ENCODE data around the gene UBN1.

Gene UBN1

GRCh38 chr16:4873091-4873490, 25.8 kb downstream of the UBN1 start:
- H3K27me3 ChIP-seq (ENCODE audit: control insufficient read depth, insufficient read depth, low read length, poor library complexity, severe bottlenecking) = no peaks in the 10 kb centered on the region
- H3K27ac ChIP-seq (ENCODE audit: insufficient read depth, low read depth, low read length, poor library complexity, severe bottlenecking) = no peak overlapping the region
- H3K9me3 ChIP-seq (ENCODE audit: control insufficient read depth, low read length) = no peaks in the 10 kb centered on the region
- no peak overlapping the region for H3K4me3 ChIP-seq (ENCODE audit: insufficient read depth, low read depth, low read length)
- WGBS, 2 experiments = 91 to 93% methylated on average over 3 of the region's 3 CpGs
- no peaks in the 10 kb centered on the region for H3K4me1 ChIP-seq (ENCODE audit: control insufficient read depth, insufficient read depth, low read length)
- H3K36me3 ChIP-seq (ENCODE audit: control insufficient read depth, insufficient read depth, low read length) = peaks cover 68% of the 10 kb centered on the region

GRCh38 chr16:4874666-4875065, 27.4 kb downstream of the UBN1 start:
- H3K9me3 ChIP-seq (ENCODE audit: control insufficient read depth, low read length) = no peaks in the 10 kb centered on the region
- 93 to 96% methylated on average over 8 of the region's 8 CpGs for WGBS, 2 experiments
- no peaks in the 10 kb centered on the region for H3K4me1 ChIP-seq (ENCODE audit: control insufficient read depth, insufficient read depth, low read length)
- H3K27me3 ChIP-seq (ENCODE audit: control insufficient read depth, insufficient read depth, low read length, poor library complexity, severe bottlenecking) = no peaks in the 10 kb centered on the region
- H3K27ac ChIP-seq (ENCODE audit: insufficient read depth, low read depth, low read length, poor library complexity, severe bottlenecking) = no peak overlapping the region
- peaks cover 67% of the 10 kb centered on the region for H3K36me3 ChIP-seq (ENCODE audit: control insufficient read depth, insufficient read depth, low read length)
- no peak overlapping the region for H3K4me3 ChIP-seq (ENCODE audit: insufficient read depth, low read depth, low read length)

- Histone ChIP-seq H3K36me3 (ENCODE audit: control insufficient read depth, insufficient read depth, low read length) (peaks cover 59% of the 10 kb centered on the region), H3K27me3 (ENCODE audit: control insufficient read depth, insufficient read depth, low read length, poor library complexity, severe bottlenecking) (no peaks in the 10 kb centered on the region), H3K4me3 (ENCODE audit: insufficient read depth, low read depth, low read length) (no peak overlapping the region), H3K27ac (ENCODE audit: insufficient read depth, low read depth, low read length, poor library complexity, severe bottlenecking) (no peak overlapping the region), H3K9me3 (ENCODE audit: control insufficient read depth, low read length) (no peaks in the 10 kb centered on the region), H3K4me1 (ENCODE audit: control insufficient read depth, insufficient read depth, low read length) (no peaks in the 10 kb centered on the region)
- WGBS, 2 experiments = 94 to 95% methylated on average over 11 of the region's 11 CpGs
Observed at GRCh38 chr16:4876646-4877379, 29.5 kb downstream of the UBN1 start.

- WGBS, 2 experiments = 95% methylated on average over 14 of the region's 14 CpGs
- no peaks in the 10 kb centered on the region for H3K4me1 ChIP-seq (ENCODE audit: control insufficient read depth, insufficient read depth, low read length)
- H3K9me3 ChIP-seq (ENCODE audit: control insufficient read depth, low read length) = no peaks in the 10 kb centered on the region
- no peak overlapping the region for H3K27ac ChIP-seq (ENCODE audit: insufficient read depth, low read depth, low read length, poor library complexity, severe bottlenecking)
- no peaks in the 10 kb centered on the region for H3K27me3 ChIP-seq (ENCODE audit: control insufficient read depth, insufficient read depth, low read length, poor library complexity, severe bottlenecking)
- no peak overlapping the region for H3K4me3 ChIP-seq (ENCODE audit: insufficient read depth, low read depth, low read length)
- peaks cover 55% of the 10 kb centered on the region for H3K36me3 ChIP-seq (ENCODE audit: control insufficient read depth, insufficient read depth, low read length)
Observed at GRCh38 chr16:4877380-4877685, 30.1 kb downstream of the UBN1 start.

GRCh38 chr16:4879049-4879448, 31.8 kb downstream of the UBN1 start:
- Histone ChIP-seq H3K4me1 (ENCODE audit: control insufficient read depth, insufficient read depth, low read length) (no peaks in the 10 kb centered on the region), H3K4me3 (ENCODE audit: insufficient read depth, low read depth, low read length) (no peak overlapping the region), H3K9me3 (ENCODE audit: control insufficient read depth, low read length) (no peaks in the 10 kb centered on the region), H3K27ac (ENCODE audit: insufficient read depth, low read depth, low read length, poor library complexity, severe bottlenecking) (no peak overlapping the region), H3K27me3 (ENCODE audit: control insufficient read depth, insufficient read depth, low read length, poor library complexity, severe bottlenecking) (no peaks in the 10 kb centered on the region), H3K36me3 (ENCODE audit: control insufficient read depth, insufficient read depth, low read length) (peaks cover 59% of the 10 kb centered on the region)
- 81 to 100% methylated on average over 2 to 4 of the region's 4 CpGs for WGBS, 2 experiments

GRCh38 chr16:4880006-4880580, 32.8 kb downstream of the UBN1 start:
- Histone ChIP-seq H3K36me3 (ENCODE audit: control insufficient read depth, insufficient read depth, low read length) (peaks cover 53% of the 10 kb centered on the region), H3K9me3 (ENCODE audit: control insufficient read depth, low read length) (no peaks in the 10 kb centered on the region), H3K4me1 (ENCODE audit: control insufficient read depth, insufficient read depth, low read length) (no peaks in the 10 kb centered on the region), H3K27ac (ENCODE audit: insufficient read depth, low read depth, low read length, poor library complexity, severe bottlenecking) (no peak overlapping the region), H3K27me3 (ENCODE audit: control insufficient read depth, insufficient read depth, low read length, poor library complexity, severe bottlenecking) (no peaks in the 10 kb centered on the region), H3K4me3 (ENCODE audit: insufficient read depth, low read depth, low read length) (no peak overlapping the region)
- WGBS, 2 experiments = 91 to 92% methylated on average over 17 of the region's 17 CpGs

GRCh38 chr16:4882000-4882632, 34.8 kb downstream of the UBN1 start:
- H3K27me3 ChIP-seq (ENCODE audit: control insufficient read depth, insufficient read depth, low read length, poor library complexity, severe bottlenecking) = no peaks in the 10 kb centered on the region
- H3K4me1 ChIP-seq (ENCODE audit: control insufficient read depth, insufficient read depth, low read length) = no peaks in the 10 kb centered on the region
- 94 to 96% methylated on average over 13 to 14 of the region's 14 CpGs for WGBS, 2 experiments
- no peak overlapping the region for H3K4me3 ChIP-seq (ENCODE audit: insufficient read depth, low read depth, low read length)
- H3K9me3 ChIP-seq (ENCODE audit: control insufficient read depth, low read length) = no peaks in the 10 kb centered on the region
- H3K36me3 ChIP-seq (ENCODE audit: control insufficient read depth, insufficient read depth, low read length) = peaks cover 49% of the 10 kb centered on the region
- H3K27ac ChIP-seq (ENCODE audit: insufficient read depth, low read depth, low read length, poor library complexity, severe bottlenecking) = no peak overlapping the region

- no peaks in the 10 kb centered on the region for H3K4me1 ChIP-seq (ENCODE audit: control insufficient read depth, insufficient read depth, low read length)
- WGBS, 2 experiments = 95 to 96% methylated on average over 11 of the region's 11 CpGs
- no peak overlapping the region for H3K4me3 ChIP-seq (ENCODE audit: insufficient read depth, low read depth, low read length)
- no peaks in the 10 kb centered on the region for H3K9me3 ChIP-seq (ENCODE audit: control insufficient read depth, low read length)
- H3K36me3 ChIP-seq (ENCODE audit: control insufficient read depth, insufficient read depth, low read length) = peaks cover 45% of the 10 kb centered on the region
- no peaks in the 10 kb centered on the region for H3K27me3 ChIP-seq (ENCODE audit: control insufficient read depth, insufficient read depth, low read length, poor library complexity, severe bottlenecking)
- H3K27ac ChIP-seq (ENCODE audit: insufficient read depth, low read depth, low read length, poor library complexity, severe bottlenecking) = no peak overlapping the region
Observed at GRCh38 chr16:4882633-4883285, 35.5 kb downstream of the UBN1 start.

GRCh38 chr16:4883501-4883900, 36.2 kb downstream of the UBN1 start:
- Histone ChIP-seq H3K36me3 (ENCODE audit: control insufficient read depth, insufficient read depth, low read length) (peaks cover 38% of the 10 kb centered on the region), H3K27ac (ENCODE audit: insufficient read depth, low read depth, low read length, poor library complexity, severe bottlenecking) (no peak overlapping the region)
- WGBS, 2 experiments = 96 to 97% methylated on average over 25 of the region's 25 CpGs

GRCh38 chr16:4884209-4884608, 36.9 kb downstream of the UBN1 start:
- 94% methylated on average over 34 of the region's 34 CpGs for WGBS, 2 experiments
- no peak overlapping the region for H3K27ac ChIP-seq (ENCODE audit: insufficient read depth, low read depth, low read length, poor library complexity, severe bottlenecking)
- H3K27me3 ChIP-seq (ENCODE audit: control insufficient read depth, insufficient read depth, low read length, poor library complexity, severe bottlenecking) = no peaks in the 10 kb centered on the region
- no peaks in the 10 kb centered on the region for H3K9me3 ChIP-seq (ENCODE audit: control insufficient read depth, low read length)
- H3K4me3 ChIP-seq (ENCODE audit: insufficient read depth, low read depth, low read length) = no peak overlapping the region
- no peaks in the 10 kb centered on the region for H3K4me1 ChIP-seq (ENCODE audit: control insufficient read depth, insufficient read depth, low read length)
- peaks cover 35% of the 10 kb centered on the region for H3K36me3 ChIP-seq (ENCODE audit: control insufficient read depth, insufficient read depth, low read length)

More at GRCh38 chr16:4883501-4883900, 36.2 kb downstream of the UBN1 start:
- Histone ChIP-seq H3K9me3 (ENCODE audit: control insufficient read depth, low read length) (no peaks in the 10 kb centered on the region), H3K4me3 (ENCODE audit: insufficient read depth, low read depth, low read length) (no peak overlapping the region), H3K4me1 (ENCODE audit: control insufficient read depth, insufficient read depth, low read length) (no peaks in the 10 kb centered on the region), H3K27me3 (ENCODE audit: control insufficient read depth, insufficient read depth, low read length, poor library complexity, severe bottlenecking) (no peaks in the 10 kb centered on the region)
